Astrocyte of the cerebellum (primary cell): ENCODE measurements around the gene ASPN.
A peak's percentile ranks its signal among the peaks of the same experiment; 100 is the strongest.

Experiments
- DNase-seq: peaks from one replicate; pipeline ENCODE4 v3.0.0-alpha.2; 2011; ENCODE audit warnings: low read depth
- H3K4me3 ChIP-seq: 2 replicates; pipeline ENCODE4 v1.5.1; 2011; ENCODE audit warnings: mild to moderate bottlenecking, low read depth, low read length, moderate library complexity
- in situ Hi-C: cut with HindIII; loops from 2 replicates; pipeline ENCODE4 v1.10.0; 2017; ENCODE audit warnings: low sequenced_read_pairs
- TF ChIP-seq, protein P1 (sequence below): IDR thresholded peaks from 2 replicates; pipeline ENCODE4 v1.5.1; 2012; ENCODE audit warnings: low read length, low read depth, moderate library complexity, mild to moderate bottlenecking; ENCODE audit errors: missing control alignments

The ASPN gene

DNA sequence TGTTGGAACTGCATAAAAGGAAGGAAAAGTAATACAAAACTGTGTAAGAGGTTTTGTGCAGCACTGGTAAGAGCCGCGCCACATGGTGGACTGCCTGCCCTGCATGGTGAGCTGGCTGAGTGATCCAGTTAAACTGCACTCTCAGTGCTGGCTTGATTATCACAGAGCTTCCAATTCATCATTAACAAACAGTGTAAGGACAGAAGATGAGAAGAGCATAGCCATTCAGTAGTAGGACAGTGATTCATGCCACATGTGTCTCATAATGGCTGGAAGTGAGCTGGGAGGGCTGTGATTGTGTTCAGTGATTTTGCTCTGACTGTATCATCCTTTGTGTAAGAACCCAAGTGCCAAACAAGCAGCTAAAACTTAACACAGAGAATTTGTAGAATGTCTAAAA lies 14.1 kb downstream of the ASPN start:
- TF ChIP-seq, protein P1, sequence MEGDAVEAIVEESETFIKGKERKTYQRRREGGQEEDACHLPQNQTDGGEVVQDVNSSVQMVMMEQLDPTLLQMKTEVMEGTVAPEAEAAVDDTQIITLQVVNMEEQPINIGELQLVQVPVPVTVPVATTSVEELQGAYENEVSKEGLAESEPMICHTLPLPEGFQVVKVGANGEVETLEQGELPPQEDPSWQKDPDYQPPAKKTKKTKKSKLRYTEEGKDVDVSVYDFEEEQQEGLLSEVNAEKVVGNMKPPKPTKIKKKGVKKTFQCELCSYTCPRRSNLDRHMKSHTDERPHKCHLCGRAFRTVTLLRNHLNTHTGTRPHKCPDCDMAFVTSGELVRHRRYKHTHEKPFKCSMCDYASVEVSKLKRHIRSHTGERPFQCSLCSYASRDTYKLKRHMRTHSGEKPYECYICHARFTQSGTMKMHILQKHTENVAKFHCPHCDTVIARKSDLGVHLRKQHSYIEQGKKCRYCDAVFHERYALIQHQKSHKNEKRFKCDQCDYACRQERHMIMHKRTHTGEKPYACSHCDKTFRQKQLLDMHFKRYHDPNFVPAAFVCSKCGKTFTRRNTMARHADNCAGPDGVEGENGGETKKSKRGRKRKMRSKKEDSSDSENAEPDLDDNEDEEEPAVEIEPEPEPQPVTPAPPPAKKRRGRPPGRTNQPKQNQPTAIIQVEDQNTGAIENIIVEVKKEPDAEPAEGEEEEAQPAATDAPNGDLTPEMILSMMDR: no peak
- no peak for DNase-seq
- no peak overlapping the region for H3K4me3 ChIP-seq
- in situ Hi-C loops: no loop called here

DNA sequence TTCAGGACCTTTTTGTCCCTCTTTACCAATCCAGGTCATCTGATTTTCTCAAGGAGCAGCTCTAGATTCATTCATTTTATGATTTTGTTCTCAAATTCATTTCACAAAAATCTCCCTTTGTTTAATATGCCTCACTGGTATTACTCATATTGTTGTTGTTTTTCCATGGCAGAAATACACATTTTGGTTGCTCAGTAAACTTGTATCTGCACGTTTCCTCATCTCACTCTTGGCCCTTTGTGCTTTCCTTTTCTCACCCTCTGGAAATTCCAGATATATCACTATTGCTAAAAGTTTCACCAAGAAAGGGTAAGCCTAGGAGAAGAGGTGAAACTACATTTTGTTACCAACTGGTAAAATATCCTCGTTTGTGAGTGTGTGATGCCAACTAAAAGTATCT lies 14.8 kb downstream of the ASPN start:
- no peak for DNase-seq
- TF ChIP-seq, protein P1: no peak
- in situ Hi-C loops: no loop called here
- no peak overlapping the region for H3K4me3 ChIP-seq

- no peak overlapping the region for H3K4me3 ChIP-seq
- in situ Hi-C loops: no loop called here
- TF ChIP-seq, protein P1: no peak
- DNase-seq: no peak
Observed at GRCh38 chr9:92467041-92467440, 15.3 kb downstream of the ASPN start.

DNA sequence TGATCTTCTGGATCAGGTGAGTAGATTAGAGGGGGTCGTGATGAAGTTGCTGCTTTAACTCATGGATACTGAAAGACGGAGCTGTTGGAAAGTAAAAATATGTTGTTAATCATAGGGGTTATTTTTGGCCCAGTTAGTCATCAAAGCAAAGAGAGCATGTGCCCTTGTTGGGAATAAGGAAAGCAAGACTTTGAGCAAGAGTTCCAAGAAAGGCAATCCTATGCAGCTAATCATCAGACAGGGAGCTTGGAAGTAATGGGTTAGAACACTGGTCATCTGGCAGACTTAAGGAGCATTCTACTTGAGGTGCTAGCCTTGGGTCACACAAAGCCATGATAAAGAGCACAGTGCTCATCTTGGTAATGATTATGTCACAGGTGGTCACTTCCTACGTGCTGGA lies 18.3 kb downstream of the ASPN start:
- peak; percentile 46 for DNase-seq
- H3K4me3 ChIP-seq: no peak overlapping the region
- in situ Hi-C loops: no loop called here
- TF ChIP-seq, protein P1: no peak

GRCh38 chr9:92463387-92463786 lies 18.9 kb downstream of the ASPN start:
- no peak for DNase-seq
- no peak overlapping the region for H3K4me3 ChIP-seq
- TF ChIP-seq, protein P1: no peak
- in situ Hi-C loops: no loop called here

- TF ChIP-seq, protein P1: no peak
- no peak for DNase-seq
- H3K4me3 ChIP-seq: no peak overlapping the region
- in situ Hi-C loops: no loop called here
Observed at GRCh38 chr9:92457576-92457975, 24.7 kb downstream of the ASPN start.

GRCh38 chr9:92455217-92455616 lies 27.1 kb downstream of the ASPN start:
- no peak for DNase-seq
- TF ChIP-seq, protein P1: peak; percentile 30
- in situ Hi-C loops: no loop called here
- no peak overlapping the region for H3K4me3 ChIP-seq
